GM13977 (cell line): ENCODE data around the gene NTRK2.
"Not testable (repeated sequence)": the region's sequence is repeated elsewhere in the genome, so short reads cannot be mapped to it uniquely, and the experiment has no call there.

Experiments used
- DNase-seq: peaks from one replicate; pipeline ENCODE4 v3.0.0; 2012; ENCODE audit warnings: low spot score
- in situ Hi-C: fragments of 300-500 bp; cut with MboI; formaldehyde crosslinking; loops from one replicate; pipeline ENCODE4 v1.12.0; 2022; ENCODE audit warnings: low sequenced_read_pairs, low pct_unique_long_range_greater_than_20kb, mixed read lengths, inconsistent platforms; ENCODE audit not compliant: unreplicated experiment
- TF ChIP-seq, protein P1 (sequence below): IDR thresholded peaks from 2 replicates; pipeline ENCODE4 v1.5.1; 2012; ENCODE audit warnings: mild to moderate bottlenecking, control low read depth; ENCODE audit not compliant: insufficient read depth; ENCODE audit errors: extremely low read depth, missing control alignments

NTRK2 gene

DNA sequence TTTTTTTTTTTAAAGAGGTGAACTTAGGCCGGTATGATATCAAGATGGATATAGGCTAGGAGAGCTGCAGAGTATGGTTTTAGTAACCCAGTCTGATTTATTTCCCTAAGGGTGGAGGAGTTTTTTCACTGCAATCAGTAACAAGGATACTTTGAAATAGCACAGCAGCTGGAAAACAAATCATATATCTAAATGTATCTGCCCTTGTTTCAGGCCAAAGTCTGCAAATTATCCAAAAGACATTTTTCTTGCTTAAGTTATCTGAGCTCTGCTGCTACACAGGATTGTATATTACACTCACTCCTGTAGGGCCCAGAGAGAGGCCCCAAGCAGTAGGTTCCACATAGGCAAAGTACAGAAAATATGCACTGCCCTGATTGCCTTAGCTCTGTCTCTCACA is 222.4 kb downstream of the NTRK2 start:
- in situ Hi-C loops = no loop called here
- no peak for DNase-seq
- TF ChIP-seq, protein P1, sequence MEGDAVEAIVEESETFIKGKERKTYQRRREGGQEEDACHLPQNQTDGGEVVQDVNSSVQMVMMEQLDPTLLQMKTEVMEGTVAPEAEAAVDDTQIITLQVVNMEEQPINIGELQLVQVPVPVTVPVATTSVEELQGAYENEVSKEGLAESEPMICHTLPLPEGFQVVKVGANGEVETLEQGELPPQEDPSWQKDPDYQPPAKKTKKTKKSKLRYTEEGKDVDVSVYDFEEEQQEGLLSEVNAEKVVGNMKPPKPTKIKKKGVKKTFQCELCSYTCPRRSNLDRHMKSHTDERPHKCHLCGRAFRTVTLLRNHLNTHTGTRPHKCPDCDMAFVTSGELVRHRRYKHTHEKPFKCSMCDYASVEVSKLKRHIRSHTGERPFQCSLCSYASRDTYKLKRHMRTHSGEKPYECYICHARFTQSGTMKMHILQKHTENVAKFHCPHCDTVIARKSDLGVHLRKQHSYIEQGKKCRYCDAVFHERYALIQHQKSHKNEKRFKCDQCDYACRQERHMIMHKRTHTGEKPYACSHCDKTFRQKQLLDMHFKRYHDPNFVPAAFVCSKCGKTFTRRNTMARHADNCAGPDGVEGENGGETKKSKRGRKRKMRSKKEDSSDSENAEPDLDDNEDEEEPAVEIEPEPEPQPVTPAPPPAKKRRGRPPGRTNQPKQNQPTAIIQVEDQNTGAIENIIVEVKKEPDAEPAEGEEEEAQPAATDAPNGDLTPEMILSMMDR = no peak

DNA sequence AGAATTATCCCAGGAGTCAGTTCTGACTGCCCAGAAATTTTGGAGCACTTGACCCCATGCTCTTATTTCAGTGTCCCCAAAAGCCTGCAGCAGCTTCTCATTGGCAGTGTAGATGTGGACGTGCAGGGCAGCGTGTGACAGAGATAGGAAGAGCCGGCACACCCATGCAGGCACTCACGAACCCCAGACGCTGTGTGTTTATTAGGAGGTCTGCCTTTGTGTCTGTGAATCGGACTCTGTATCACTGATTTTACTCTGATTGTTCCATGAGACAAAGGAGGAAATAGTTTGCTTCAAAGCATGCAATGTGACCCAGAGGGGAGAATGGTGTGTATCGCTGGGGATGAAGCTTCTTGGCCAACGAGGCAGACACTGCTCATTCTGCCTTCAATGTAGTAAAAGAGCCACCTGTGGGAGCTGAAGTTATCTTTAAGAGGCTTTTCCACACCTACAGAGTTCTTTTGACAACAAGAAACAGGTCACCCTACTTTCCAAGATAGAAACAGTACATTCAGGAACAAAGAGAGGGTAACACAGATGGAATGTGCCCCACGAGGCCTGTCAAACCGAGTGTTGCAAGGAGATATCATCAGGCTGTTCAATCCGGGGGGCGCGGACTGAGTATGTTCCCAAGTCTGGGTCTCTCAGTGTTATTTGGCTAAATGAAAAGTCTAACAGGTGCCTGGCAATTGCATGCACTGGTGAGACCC is 224.0 kb downstream of the NTRK2 start:
- in situ Hi-C loops = no loop called here
- DNase-seq = no peak

DNA sequence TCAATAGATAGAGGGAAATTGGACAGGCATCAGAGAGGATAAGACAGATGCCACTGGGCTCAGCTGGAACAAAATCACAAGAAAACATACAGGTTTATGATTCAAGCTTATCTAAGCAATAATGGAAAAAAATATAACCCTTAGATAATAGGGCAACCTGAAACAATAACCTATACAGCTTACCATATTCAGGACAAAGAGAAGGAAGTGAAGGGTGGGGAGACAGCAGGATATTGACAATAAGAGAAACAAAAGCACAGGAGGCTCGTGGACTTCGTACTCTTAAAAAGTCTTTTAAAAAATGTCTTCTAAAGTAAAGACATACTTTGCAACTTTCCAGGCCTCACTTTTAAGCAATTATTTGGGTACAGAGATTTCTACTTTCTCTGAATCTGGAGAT is 225.3 kb downstream of the NTRK2 start:
- DNase-seq = no peak
- TF ChIP-seq, protein P1 = no peak
- in situ Hi-C loops = no loop called here

More for the DNA sequence above, 224.0 kb downstream of the NTRK2 start:
- TF ChIP-seq, protein P1 = no peak

DNA sequence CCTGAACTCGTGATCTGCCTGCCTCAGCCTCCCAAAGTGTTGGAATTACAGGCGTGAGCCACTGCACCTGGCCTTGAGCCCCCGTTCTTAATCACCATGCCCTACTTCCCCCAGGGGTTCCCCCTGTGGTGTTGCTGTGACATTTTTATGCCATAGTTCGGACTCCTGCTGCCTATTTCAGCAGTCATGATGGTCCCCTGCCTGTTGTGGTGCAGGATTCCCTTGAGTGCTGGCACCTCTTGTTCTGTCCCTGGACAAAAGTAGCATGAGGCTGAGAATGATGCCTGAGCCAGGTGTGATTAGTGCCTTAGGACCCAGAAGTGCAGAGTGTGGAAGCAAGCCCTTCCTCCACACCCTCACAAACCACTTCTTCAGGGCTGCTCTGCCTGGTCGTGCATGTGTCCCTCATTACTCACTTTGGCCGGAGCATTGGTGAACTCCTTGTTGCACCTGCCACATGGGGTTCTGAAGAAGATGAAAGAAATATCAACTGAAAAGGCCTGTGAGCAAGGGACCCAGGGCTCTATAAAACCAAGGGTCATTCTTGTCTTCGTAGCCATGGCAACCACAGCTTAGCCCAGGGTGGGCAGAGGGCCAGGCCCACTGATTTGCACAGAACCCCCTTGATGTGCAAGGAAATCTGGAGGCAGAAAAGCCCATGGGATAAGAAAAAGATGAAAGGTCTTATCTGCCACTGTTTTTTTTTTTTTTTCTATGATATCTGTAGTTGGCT is 228.0 kb downstream of the NTRK2 start:
- TF ChIP-seq, protein P1 = no peak
- DNase-seq = no peak
- in situ Hi-C loops = no loop called here

DNA sequence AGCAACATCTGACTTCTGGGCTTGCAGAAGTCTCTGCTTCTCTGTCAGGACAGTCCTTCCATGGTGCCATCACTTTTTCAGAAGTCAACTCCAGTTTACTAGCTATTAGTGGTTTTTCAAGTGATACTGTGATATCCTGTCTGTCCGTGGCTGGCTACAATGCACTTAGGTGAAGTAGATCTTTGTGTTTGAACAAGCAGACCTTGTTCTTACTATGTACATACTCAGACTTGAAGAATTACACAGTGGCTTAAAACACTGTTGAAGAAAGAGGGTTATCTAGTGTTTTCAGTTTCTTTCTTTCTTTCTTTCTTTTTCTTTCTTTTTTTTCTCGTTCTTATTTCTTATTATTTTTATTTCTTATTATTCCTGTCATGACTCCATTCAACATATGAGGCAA is 228.7 kb downstream of the NTRK2 start:
- in situ Hi-C loops = no loop called here
- DNase-seq = no peak
- TF ChIP-seq, protein P1 = no peak

DNA sequence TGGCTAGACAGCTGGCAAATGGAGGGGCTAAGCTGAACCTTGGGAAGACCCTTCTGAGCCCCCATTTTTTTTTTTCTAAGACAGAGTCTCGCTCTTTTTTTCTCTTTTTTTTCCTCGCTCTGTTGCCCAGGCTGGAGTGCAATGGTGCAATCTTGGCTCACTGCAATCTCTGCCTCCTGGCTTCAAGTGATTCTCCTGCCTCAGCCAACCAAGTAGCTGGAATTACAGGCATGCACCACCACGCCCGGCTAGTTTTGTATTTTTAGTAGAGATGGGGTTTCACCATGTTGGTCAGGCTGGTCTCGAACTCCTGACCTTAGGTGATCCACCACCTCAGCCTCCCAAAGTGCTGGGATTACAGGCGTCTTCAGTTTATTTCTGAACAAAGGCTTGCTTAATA is 229.1 kb downstream of the NTRK2 start:
- in situ Hi-C loops, DNase-seq: not testable (repeated sequence)

DNA sequence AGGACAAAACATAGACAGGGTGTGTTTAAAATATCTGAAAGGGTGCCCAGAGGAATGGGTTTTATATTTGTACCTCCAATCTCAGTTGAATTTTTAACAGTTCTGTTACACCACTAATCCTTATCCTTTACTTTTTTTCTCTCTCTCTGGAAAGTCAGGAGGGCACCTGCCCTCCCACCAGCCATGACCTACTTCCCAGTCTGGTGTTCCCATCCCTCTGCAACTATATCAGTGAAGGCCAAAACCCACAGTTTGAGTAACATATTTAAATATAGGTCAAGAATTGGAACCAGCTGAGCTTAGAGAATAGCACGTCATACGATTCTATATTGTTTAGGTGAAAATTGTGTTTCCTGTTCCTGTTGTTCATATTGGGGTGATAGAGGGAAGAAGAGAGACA is 229.8 kb downstream of the NTRK2 start:
- in situ Hi-C loops = no loop called here
- TF ChIP-seq, protein P1 = no peak
- DNase-seq = no peak
